Right atrium auricular region (tissue), 2 donors: ENCODE data around the gene PSME2. TPM values are rescaled to one million over a fixed set of nuclear protein-coding genes. Genes with fewer than 3 reads are reported as not detected.
A peak's percentile ranks its signal among the peaks of the same experiment; 100 is the strongest.

Experiments
- DNase-seq: peaks from one replicate; pipeline ENCODE4 v3.0.0-alpha.2; 2019; ENCODE audit warnings: low spot score
- H3K27ac ChIP-seq, 2 donors: fragments of 200-600 bp; sonication (generic); 1 replicate in 1 of 2; 2 replicates in 1 of 2; pipeline ENCODE4 v1.5.1; 2016 to 2019
- H3K27me3 ChIP-seq, 2 donors: fragments of 200-600 bp; sonication (generic); one replicate each; pipeline versions ENCODE4 v1.5.1 to v1.6.0; 2017 to 2019
- H3K36me3 ChIP-seq: fragments of 200-600 bp; sonication (generic); one replicate; pipeline ENCODE4 v1.5.1; 2016
- H3K4me1 ChIP-seq, 2 donors: fragments of 200-600 bp; sonication (generic); one replicate each; pipeline versions ENCODE4 v1.5.1 to v1.6.0; 2017 to 2019
- H3K4me3 ChIP-seq, 2 donors: fragments of 200-600 bp; sonication (generic); 1 replicate in 1 of 2; 2 replicates in 1 of 2; pipeline ENCODE4 v1.5.1; 2017 to 2019; ENCODE audit warnings: mild to moderate bottlenecking in 1 of 2, moderate library complexity in 1 of 2
- H3K9me3 ChIP-seq, 2 donors: fragments of 200-600 bp; sonication (generic); one replicate each; pipeline ENCODE4 v1.5.1; 2019
- total RNA-seq, 2 donors: library from RNA; depleted of rRNA; stranded (reverse); fragments of >200 nt; gene quantifications; one replicate each; pipeline ENCODE4 v1.1.0, GENCODE V29; 2016
- TF ChIP-seq, protein P1 (sequence below), 2 donors: fragments of 200-600 bp; sonication (generic); IDR thresholded peaks; one replicate each; pipeline ENCODE4 v1.5.1; 2019; ENCODE audit warnings: antibody characterized with exemption in 2 of 2

The PSME2 gene
- total RNA-seq, 2 donors from 2014 or later, result 23.1 to 40.6 TPM

DNA sequence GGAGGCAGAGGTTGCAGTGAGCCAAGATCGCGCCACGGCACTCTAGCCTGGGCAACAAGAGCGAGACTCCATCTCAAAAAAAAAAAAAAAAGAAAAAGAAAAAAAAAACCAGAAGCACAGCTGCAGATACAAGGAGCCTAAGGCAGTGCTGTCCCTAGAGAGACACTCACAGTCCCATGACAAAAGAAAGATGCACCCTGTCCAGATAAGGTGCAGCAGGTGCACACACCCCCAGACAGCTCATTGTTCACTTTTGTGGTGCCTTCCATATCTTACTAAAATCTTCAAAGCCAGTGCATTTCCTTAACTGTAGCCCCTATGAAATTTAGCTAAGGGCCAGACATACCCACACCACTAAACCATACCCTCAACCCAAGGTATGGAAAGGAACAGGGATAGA lies 24.0 kb downstream of the PSME2 start:
- Histone ChIP-seq H3K4me1 (no peaks in the 10 kb centered on the region), H3K27me3 (no peaks in the 10 kb centered on the region), H3K9me3 (no peaks in the 10 kb centered on the region), H3K27ac (no peak overlapping the region), H3K36me3 (peaks cover 60% of the 10 kb centered on the region), H3K4me3 (no peak overlapping the region)
- TF ChIP-seq, protein P1, sequence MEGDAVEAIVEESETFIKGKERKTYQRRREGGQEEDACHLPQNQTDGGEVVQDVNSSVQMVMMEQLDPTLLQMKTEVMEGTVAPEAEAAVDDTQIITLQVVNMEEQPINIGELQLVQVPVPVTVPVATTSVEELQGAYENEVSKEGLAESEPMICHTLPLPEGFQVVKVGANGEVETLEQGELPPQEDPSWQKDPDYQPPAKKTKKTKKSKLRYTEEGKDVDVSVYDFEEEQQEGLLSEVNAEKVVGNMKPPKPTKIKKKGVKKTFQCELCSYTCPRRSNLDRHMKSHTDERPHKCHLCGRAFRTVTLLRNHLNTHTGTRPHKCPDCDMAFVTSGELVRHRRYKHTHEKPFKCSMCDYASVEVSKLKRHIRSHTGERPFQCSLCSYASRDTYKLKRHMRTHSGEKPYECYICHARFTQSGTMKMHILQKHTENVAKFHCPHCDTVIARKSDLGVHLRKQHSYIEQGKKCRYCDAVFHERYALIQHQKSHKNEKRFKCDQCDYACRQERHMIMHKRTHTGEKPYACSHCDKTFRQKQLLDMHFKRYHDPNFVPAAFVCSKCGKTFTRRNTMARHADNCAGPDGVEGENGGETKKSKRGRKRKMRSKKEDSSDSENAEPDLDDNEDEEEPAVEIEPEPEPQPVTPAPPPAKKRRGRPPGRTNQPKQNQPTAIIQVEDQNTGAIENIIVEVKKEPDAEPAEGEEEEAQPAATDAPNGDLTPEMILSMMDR (IDR thresholded peaks at IDR 0.05), result no peak
- no peak for DNase-seq

DNA sequence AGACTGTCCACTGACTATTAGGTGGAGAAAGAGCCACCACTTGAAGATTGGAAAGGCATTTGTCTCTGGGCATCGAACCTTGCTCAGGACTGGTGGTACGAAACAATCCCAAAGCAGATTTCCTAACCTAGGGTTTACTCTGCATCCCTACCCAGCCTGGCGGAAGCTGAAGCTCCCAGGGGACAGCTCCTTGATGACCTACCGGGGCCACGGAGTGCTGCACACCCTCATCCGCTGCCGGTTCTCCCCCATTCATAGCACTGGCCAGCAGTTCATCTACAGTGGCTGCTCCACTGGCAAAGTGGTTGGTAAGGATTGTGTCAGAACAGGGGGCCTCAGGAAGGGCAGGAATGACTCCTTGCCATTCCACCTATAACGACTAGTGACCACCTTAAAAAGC lies 25.2 kb downstream of the PSME2 start:
- TF ChIP-seq, protein P1 (IDR thresholded peaks at IDR 0.05), result no peak
- Histone ChIP-seq H3K4me3 (no peak overlapping the region), H3K36me3 (peaks cover 66% of the 10 kb centered on the region)

DNA sequence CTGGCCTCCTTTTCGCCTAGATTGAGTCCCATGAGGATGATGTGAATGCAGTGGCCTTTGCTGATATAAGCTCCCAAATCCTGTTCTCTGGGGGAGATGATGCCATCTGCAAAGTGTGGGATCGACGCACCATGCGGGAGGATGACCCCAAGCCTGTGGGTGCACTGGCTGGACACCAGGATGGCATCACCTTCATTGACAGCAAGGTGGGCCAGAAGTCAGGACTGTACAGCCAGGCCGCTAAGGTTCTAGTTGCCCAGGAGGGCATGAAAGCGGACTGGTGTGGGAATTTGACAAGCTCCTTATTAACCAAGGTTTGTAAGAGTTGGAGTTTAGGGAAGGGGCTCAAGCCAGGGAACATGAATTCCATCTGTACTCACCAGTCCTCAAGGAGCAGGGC lies 26.7 kb downstream of the PSME2 start:
- H3K27me3 ChIP-seq, result no peaks in the 10 kb centered on the region
- TF ChIP-seq, protein P1 (IDR thresholded peaks at IDR 0.05), result no peak
- H3K27ac ChIP-seq, result no peak overlapping the region
- no peak for DNase-seq
- peaks cover 66% of the 10 kb centered on the region for H3K36me3 ChIP-seq
- H3K4me3 ChIP-seq, result no peak overlapping the region
- peaks cover 0 to 18% of the 10 kb centered on the region in 2 donors for H3K4me1 ChIP-seq
- no peaks in the 10 kb centered on the region for H3K9me3 ChIP-seq

More for the DNA sequence above, 25.2 kb downstream of the PSME2 start:
- peaks cover 0 to 9% of the 10 kb centered on the region in 2 donors for H3K4me1 ChIP-seq
- no peaks in the 10 kb centered on the region for H3K9me3 ChIP-seq
- no peak overlapping the region for H3K27ac ChIP-seq
- no peaks in the 10 kb centered on the region for H3K27me3 ChIP-seq
- no peak for DNase-seq

DNA sequence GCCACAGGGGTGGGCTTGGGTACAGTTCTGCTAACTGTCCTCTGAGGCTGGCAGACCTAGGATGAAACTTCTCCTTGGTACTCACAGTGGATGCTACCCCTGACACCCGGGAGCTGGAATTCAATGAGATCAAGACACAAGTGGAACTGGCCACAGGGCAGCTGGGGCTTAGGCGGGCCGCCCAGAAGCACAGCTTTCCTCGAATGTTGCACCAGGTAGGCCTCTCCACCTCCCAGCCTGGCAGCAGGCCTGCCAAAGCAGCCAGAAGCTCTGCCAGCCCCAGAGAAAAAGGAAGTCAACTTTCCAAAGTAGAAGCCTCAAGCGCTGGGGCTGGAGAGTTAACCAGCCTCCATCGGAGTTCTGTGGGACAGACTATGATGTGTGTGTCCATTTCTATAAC lies 29.2 kb downstream of the PSME2 start:
- Histone ChIP-seq H3K9me3 (no peaks in the 10 kb centered on the region), H3K36me3 (peaks cover 52% of the 10 kb centered on the region)

DNA sequence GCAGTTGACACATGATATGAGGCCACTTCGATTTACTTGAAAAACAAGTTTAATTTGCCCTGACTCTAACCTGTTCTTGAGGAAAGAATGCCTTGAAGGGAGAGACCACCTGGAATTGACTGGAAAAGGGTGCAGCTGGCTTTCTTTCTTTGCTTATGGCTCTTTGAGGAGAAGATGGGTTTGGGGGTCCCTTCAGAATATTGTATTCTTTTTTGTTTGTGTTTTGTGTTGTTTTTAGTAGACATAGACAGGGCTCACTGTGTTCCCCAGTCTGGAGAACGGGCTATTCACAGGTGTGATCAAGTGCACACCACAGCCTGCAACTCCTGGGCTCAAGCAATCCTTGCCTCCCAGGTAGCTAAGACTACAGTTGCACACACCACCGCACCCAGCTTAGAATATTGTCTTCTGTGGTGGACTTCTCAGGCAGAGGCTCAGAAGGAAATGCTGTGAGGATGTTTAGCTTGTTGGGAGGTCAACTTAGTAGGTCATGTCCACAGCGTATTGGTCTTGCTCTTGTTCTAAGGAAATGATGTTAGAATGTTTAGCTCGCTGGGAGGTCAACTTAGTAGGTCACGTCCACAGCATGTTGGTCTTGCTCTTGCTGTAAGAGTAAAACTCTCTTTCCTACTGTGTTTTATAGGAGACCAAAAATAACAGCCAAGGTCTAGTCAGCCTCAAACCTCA lies 30.1 kb downstream of the PSME2 start:
- DNase-seq, result no peak
- Histone ChIP-seq H3K9me3 (no peaks in the 10 kb centered on the region), H3K4me3 (peak overlapping the region in 1 of 2 donors; percentile 69), H3K4me1 (peaks cover 0 to 22% of the 10 kb centered on the region in 2 donors), H3K36me3 (peaks cover 43% of the 10 kb centered on the region), H3K27me3 (no peaks in the 10 kb centered on the region), H3K27ac (peak overlapping the region in 1 of 2 donors; percentile 98)
- TF ChIP-seq, protein P1 (IDR thresholded peaks at IDR 0.05), result no peak

More for the DNA sequence above, 29.2 kb downstream of the PSME2 start:
- Histone ChIP-seq H3K27me3 (no peaks in the 10 kb centered on the region), H3K4me3 (no peak overlapping the region), H3K27ac (no peak overlapping the region), H3K4me1 (peaks cover 0 to 22% of the 10 kb centered on the region in 2 donors)
- DNase-seq, result no peak
- TF ChIP-seq, protein P1 (IDR thresholded peaks at IDR 0.05), result no peak
